ENCODE measurements around the gene ABCG8.
A peak's percentile ranks its signal among the peaks of the same experiment; 100 is the strongest.

The ABCG8 gene

GRCh38 chr2:43838560-43839267 is at the start of gene ABCG8, which contains the start of gene ABCG5:
ABCG8 (plus strand) TSS chr2:43838971; CDS start chr2:43839054, 83 bp downstream.
ABCG5 (minus strand) TSS chr2:43838839; CDS start chr2:43838679, 160 bp downstream.
- DNase-seq (ENCODE audit: low spot score): no peak

- no peak for DNase-seq (ENCODE audit: low spot score)
Measured at GRCh38 chr2:43790147-43790546, 48.6 kb upstream of the ABCG8 start.

GRCh38 chr2:43791035-43791765 is 47.6 kb upstream of the ABCG8 start:
- no peak for DNase-seq (ENCODE audit: low spot score)

GRCh38 chr2:43792653-43793052 is 46.1 kb upstream of the ABCG8 start:
- DNase-seq (ENCODE audit: low spot score): peak; percentile 73

GRCh38 chr2:43794956-43795355 is 43.8 kb upstream of the ABCG8 start:
- DNase-seq (ENCODE audit: low spot score): no peak

GRCh38 chr2:43796206-43796605 is 42.6 kb upstream of the ABCG8 start:
- DNase-seq (ENCODE audit: low spot score): peak; percentile 75

- DNase-seq (ENCODE audit: low spot score): no peak
Measured at GRCh38 chr2:43798300-43798699, 40.5 kb upstream of the ABCG8 start.

- DNase-seq (ENCODE audit: low spot score): no peak
Measured at GRCh38 chr2:43800894-43801293, 37.9 kb upstream of the ABCG8 start.

- DNase-seq (ENCODE audit: low spot score): no peak
Measured at GRCh38 chr2:43802135-43802534, 36.6 kb upstream of the ABCG8 start.

- DNase-seq (ENCODE audit: low spot score): no peak
Measured at GRCh38 chr2:43803113-43803512, 35.7 kb upstream of the ABCG8 start.

GRCh38 chr2:43806719-43807031 is 32.1 kb upstream of the ABCG8 start:
- DNase-seq (ENCODE audit: low spot score): no peak

GRCh38 chr2:43810452-43810851 is 28.3 kb upstream of the ABCG8 start:
- no peak for DNase-seq (ENCODE audit: low spot score)

- no peak for DNase-seq (ENCODE audit: low spot score)
Measured at GRCh38 chr2:43810888-43811287, 27.9 kb upstream of the ABCG8 start.

GRCh38 chr2:43812006-43812405 is 26.8 kb upstream of the ABCG8 start:
- no peak for DNase-seq (ENCODE audit: low spot score)

GRCh38 chr2:43812947-43813346 is 25.8 kb upstream of the ABCG8 start:
- no peak for DNase-seq (ENCODE audit: low spot score)

GRCh38 chr2:43814711-43815110 is 24.1 kb upstream of the ABCG8 start:
- DNase-seq (ENCODE audit: low spot score): no peak

GRCh38 chr2:43818761-43819160 is 20.0 kb upstream of the ABCG8 start:
- peak; percentile 76 for DNase-seq (ENCODE audit: low spot score)

- DNase-seq (ENCODE audit: low spot score): peak; percentile 23
Measured at GRCh38 chr2:43819491-43820163, 19.1 kb upstream of the ABCG8 start.

- no peak for DNase-seq (ENCODE audit: low spot score)
Measured at GRCh38 chr2:43822839-43823238, 15.9 kb upstream of the ABCG8 start.

- no peak for DNase-seq (ENCODE audit: low spot score)
Measured at GRCh38 chr2:43823751-43824150, 15.0 kb upstream of the ABCG8 start.

GRCh38 chr2:43824512-43824911 is 14.3 kb upstream of the ABCG8 start:
- DNase-seq (ENCODE audit: low spot score): no peak

GRCh38 chr2:43824951-43825493 is 13.7 kb upstream of the ABCG8 start:
- no peak for DNase-seq (ENCODE audit: low spot score)

- no peak for DNase-seq (ENCODE audit: low spot score)
Measured at GRCh38 chr2:43825841-43826240, 12.9 kb upstream of the ABCG8 start.
